Measurements from ENCODE around the gene ATF2.
"Not testable (repeated sequence)": the region's sequence is repeated elsewhere in the genome, so short reads cannot be mapped to it uniquely, and the experiment has no call there.

ATF2 gene

DNA sequence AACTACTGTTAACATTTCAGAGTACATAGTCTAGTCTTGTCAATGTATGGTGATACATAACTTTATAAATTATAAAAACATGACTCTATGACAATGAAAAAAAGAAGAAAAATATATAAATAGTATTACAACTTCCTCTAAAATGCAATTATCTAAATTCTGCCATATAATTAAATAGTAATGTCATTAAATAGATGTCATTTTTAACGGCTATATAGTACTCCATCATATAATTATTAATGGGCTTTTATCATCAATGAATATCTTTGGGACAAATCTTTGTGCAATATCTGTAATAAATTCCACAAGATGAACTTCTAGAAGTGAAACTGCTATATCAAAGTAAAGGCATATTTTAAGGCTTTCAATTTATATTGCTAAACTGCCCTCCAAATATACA, 24.8 kb downstream of the ATF2 start:
- H3K36me3 Mint-ChIP-seq (ENCODE audit: low read depth), result peaks cover 31% of the 10 kb centered on the region
- peaks cover 22% of the 10 kb centered on the region for H3K4me1 Mint-ChIP-seq (ENCODE audit: low read depth)
- no peak overlapping the region for H3K4me3 Mint-ChIP-seq
- H3K27me3 Mint-ChIP-seq, result no peaks in the 10 kb centered on the region
- no peak overlapping the region for H3K27ac Mint-ChIP-seq
- no peaks in the 10 kb centered on the region for H3K9me3 Mint-ChIP-seq

DNA sequence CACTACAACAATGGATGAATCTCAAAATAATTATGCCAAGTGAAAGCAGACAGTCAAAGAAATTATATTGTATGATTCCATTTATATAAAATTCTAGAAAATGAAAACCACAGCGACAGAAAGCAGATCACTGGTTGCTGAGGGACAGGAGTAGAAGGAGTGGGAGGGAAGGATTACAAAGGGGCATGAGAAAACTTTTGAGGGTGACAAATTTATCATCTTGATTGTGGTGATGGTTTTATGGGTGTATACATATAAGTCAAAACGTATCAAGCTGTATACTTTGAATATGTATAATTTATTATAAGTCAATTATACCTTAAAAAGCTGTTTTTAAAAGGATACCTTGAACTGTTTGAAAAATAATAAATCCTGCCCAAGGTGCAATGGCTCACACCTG, 27.7 kb downstream of the ATF2 start:
- Mint-ChIP-seq H3K9me3 (no peaks in the 10 kb centered on the region), H3K27ac (no peak overlapping the region), H3K36me3 (ENCODE audit: low read depth) (peaks cover 46% of the 10 kb centered on the region), H3K27me3 (no peaks in the 10 kb centered on the region), H3K4me1 (ENCODE audit: low read depth) (peaks cover 46% of the 10 kb centered on the region), H3K4me3 (no peak overlapping the region)

DNA sequence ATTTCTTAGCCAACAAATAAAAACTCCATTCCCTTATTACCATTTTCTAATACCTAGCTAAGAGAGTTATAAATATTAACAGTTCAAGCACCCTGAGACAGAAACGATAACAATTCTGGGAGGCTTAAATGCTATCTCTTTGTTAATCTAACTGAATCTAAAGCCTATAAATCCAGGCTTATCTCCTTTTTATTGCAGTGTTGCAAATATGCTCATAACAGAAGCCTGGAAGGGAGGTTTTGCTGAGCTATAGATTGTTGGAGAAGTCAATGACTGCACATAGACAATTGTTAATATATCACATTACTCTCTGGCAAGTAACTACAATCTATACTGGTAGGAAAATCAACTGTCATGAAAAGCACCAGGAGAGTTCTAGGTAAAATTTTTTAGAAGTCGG, 30.2 kb downstream of the ATF2 start:
- Mint-ChIP-seq H3K27me3 (no peaks in the 10 kb centered on the region), H3K4me3 (no peak overlapping the region), H3K4me1 (ENCODE audit: low read depth) (peaks cover 47% of the 10 kb centered on the region), H3K27ac (no peak overlapping the region), H3K9me3 (no peaks in the 10 kb centered on the region), H3K36me3 (ENCODE audit: low read depth) (peaks cover 50% of the 10 kb centered on the region)

GRCh38 chr2:175136334-175137215, 31.4 kb downstream of the ATF2 start:
- no peaks in the 10 kb centered on the region for H3K9me3 Mint-ChIP-seq
- H3K27me3 Mint-ChIP-seq, result no peaks in the 10 kb centered on the region
- no peak overlapping the region for H3K27ac Mint-ChIP-seq
- peaks cover 45% of the 10 kb centered on the region for H3K36me3 Mint-ChIP-seq (ENCODE audit: low read depth)
- H3K4me3 Mint-ChIP-seq, result no peak overlapping the region
- H3K4me1 Mint-ChIP-seq (ENCODE audit: low read depth), result peaks cover 42% of the 10 kb centered on the region

DNA sequence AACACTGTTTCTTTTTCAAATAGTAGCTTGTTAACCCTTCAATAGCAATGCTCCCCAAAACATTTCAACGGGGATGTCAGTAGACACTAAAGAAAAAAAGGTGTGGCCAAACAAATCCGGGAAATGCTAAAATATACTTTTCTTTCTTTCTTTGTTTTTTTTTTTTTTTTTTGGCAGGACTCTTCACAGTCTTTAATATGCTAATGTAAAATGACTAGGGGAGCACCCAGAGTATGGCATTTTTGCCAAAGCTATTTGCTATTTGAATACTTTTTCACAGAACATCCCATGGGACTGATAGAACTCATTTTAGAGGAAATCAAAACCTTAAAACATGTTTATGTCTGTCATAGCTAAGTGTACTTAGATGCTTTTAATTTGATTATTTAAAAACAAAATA, 32.1 kb downstream of the ATF2 start:
- no peak overlapping the region for H3K4me3 Mint-ChIP-seq
- no peaks in the 10 kb centered on the region for H3K9me3 Mint-ChIP-seq
- H3K27me3 Mint-ChIP-seq, result no peaks in the 10 kb centered on the region
- peaks cover 45% of the 10 kb centered on the region for H3K36me3 Mint-ChIP-seq (ENCODE audit: low read depth)
- H3K4me1 Mint-ChIP-seq (ENCODE audit: low read depth), result peaks cover 42% of the 10 kb centered on the region
- H3K27ac Mint-ChIP-seq, result no peak overlapping the region

GRCh38 chr2:175135177-175135576, 32.8 kb downstream of the ATF2 start:
- Mint-ChIP-seq H3K4me3 (no peak overlapping the region), H3K9me3 (no peaks in the 10 kb centered on the region), H3K27ac (no peak overlapping the region), H3K36me3 (ENCODE audit: low read depth) (peaks cover 47% of the 10 kb centered on the region), H3K4me1 (ENCODE audit: low read depth) (peaks cover 40% of the 10 kb centered on the region), H3K27me3 (no peaks in the 10 kb centered on the region)

- no peaks in the 10 kb centered on the region for H3K27me3 Mint-ChIP-seq
- no peaks in the 10 kb centered on the region for H3K9me3 Mint-ChIP-seq
- H3K4me1 Mint-ChIP-seq (ENCODE audit: low read depth), result peaks cover 13% of the 10 kb centered on the region
- no peak overlapping the region for H3K27ac Mint-ChIP-seq
- peaks cover 51% of the 10 kb centered on the region for H3K36me3 Mint-ChIP-seq (ENCODE audit: low read depth)
- H3K4me3 Mint-ChIP-seq, result no peak overlapping the region
Observed at GRCh38 chr2:175131252-175131651, 36.8 kb downstream of the ATF2 start.

DNA sequence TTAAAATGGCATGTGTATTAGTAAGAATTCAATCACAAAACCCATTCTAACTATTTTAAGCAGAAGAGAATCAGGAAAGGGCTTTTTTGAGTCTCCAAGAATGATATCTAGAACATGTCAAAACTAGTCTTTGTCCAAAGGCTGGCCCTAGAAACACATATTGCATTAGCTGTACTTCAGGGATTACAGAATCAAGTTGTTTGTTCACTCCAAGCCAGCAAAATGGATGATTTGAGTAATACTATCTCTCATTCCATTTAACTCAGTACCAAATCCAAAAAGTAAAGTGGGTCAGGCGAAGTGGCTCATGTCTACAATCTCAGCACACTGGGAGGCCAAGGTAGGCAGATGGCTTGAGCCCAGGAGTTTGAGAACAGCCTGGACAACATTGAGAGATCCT, 41.3 kb downstream of the ATF2 start:
- Mint-ChIP-seq H3K9me3 (no peaks in the 10 kb centered on the region), H3K4me1 (ENCODE audit: low read depth) (no peaks in the 10 kb centered on the region), H3K27ac (no peak overlapping the region), H3K36me3 (ENCODE audit: low read depth) (peaks cover 41% of the 10 kb centered on the region), H3K27me3 (no peaks in the 10 kb centered on the region), H3K4me3 (no peak overlapping the region)

DNA sequence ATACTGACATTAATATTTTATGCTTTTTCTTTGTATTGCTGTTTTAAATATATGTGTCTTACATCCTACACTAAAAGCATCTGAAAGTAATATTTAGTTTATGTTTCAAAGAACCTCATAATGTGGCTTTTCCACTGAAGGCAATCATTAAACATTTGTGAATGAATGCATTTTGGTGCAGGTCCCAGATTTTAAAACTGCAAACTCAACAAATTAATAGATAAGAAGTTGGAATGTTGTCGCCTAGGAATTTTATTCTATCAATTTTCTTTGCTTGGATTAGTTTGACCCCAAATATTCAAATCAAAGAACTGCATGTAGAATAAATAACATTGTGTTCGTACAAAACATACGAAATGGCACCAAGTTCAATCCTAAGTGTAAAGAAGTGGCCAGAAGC, 44.7 kb downstream of the ATF2 start:
- no peaks in the 10 kb centered on the region for H3K4me1 Mint-ChIP-seq (ENCODE audit: low read depth)
- no peak overlapping the region for H3K4me3 Mint-ChIP-seq
- H3K27ac Mint-ChIP-seq, result no peak overlapping the region
- H3K9me3 Mint-ChIP-seq, result no peaks in the 10 kb centered on the region
- H3K27me3 Mint-ChIP-seq, result no peaks in the 10 kb centered on the region
- peaks cover 27% of the 10 kb centered on the region for H3K36me3 Mint-ChIP-seq (ENCODE audit: low read depth)

GRCh38 chr2:175111200-175111657, 56.8 kb downstream of the ATF2 start:
- H3K4me3 Mint-ChIP-seq, result no peak overlapping the region
- H3K9me3 Mint-ChIP-seq, result no peaks in the 10 kb centered on the region
- H3K27ac Mint-ChIP-seq, result no peak overlapping the region
- H3K36me3 Mint-ChIP-seq (ENCODE audit: low read depth), result peaks cover 50% of the 10 kb centered on the region
- no peaks in the 10 kb centered on the region for H3K27me3 Mint-ChIP-seq
- peaks cover 3% of the 10 kb centered on the region for H3K4me1 Mint-ChIP-seq (ENCODE audit: low read depth)

DNA sequence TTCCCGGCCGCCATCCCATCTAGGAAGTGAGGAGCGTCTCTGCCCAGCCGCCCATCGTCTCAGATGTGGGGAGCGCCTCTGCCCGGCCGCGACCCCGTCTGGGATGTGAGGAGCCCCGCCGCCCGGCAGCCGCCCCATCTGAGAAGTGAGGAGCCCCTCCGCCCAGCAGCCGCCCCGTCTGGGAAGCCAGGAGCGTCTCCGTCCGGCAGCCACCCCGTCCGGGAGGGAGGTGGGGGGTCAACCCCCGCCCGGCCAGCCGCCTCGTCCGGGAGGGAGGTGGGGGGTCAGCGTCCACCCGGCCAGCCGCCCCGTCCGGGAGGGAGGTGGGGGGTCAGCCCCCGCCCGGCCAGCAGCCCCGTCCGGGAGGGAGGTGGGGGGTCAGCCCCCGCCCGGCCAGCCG, 59.9 kb downstream of the ATF2 start:
- not testable (repeated sequence) for H3K4me1 Mint-ChIP-seq (ENCODE audit: low read depth); H3K9me3 Mint-ChIP-seq; H3K27me3 Mint-ChIP-seq; H3K27ac Mint-ChIP-seq; H3K4me3 Mint-ChIP-seq
- peaks cover 49% of the 10 kb centered on the region for H3K36me3 Mint-ChIP-seq (ENCODE audit: low read depth)

GRCh38 chr2:175107146-175107545, 60.9 kb downstream of the ATF2 start:
- Mint-ChIP-seq H3K27me3 (no peaks in the 10 kb centered on the region), H3K9me3 (no peaks in the 10 kb centered on the region), H3K4me1 (ENCODE audit: low read depth) (peaks cover 3% of the 10 kb centered on the region), H3K4me3 (no peak overlapping the region), H3K27ac (no peak overlapping the region), H3K36me3 (ENCODE audit: low read depth) (peaks cover 52% of the 10 kb centered on the region)

DNA sequence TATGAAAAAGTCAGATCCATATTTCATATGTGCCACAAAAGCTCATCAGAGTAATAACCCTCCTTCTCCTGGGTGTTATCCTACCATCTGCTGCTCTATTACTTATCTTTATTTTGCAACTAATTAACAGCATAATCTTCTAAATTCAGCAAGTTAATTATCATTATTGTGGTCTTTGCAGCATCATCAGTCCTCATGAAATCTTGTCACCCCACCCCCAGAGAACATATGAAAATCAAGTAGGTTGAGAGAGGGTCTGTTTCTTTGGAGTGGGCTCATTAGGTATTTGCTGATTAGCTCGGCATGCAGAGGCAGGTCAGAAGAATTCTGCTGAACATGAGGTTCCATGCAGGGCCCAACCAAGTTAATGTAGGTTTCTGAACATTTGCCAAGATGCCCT, 64.8 kb downstream of the ATF2 start:
- no peaks in the 10 kb centered on the region for H3K27me3 Mint-ChIP-seq
- no peak overlapping the region for H3K4me3 Mint-ChIP-seq
- H3K36me3 Mint-ChIP-seq (ENCODE audit: low read depth), result peaks cover 49% of the 10 kb centered on the region
- H3K4me1 Mint-ChIP-seq (ENCODE audit: low read depth), result no peaks in the 10 kb centered on the region
- no peaks in the 10 kb centered on the region for H3K9me3 Mint-ChIP-seq
- no peak overlapping the region for H3K27ac Mint-ChIP-seq

GRCh38 chr2:175101514-175101913, 66.5 kb downstream of the ATF2 start:
- Mint-ChIP-seq H3K36me3 (ENCODE audit: low read depth) (peaks cover 44% of the 10 kb centered on the region), H3K4me1 (ENCODE audit: low read depth) (no peaks in the 10 kb centered on the region), H3K4me3 (no peak overlapping the region), H3K27ac (no peak overlapping the region), H3K27me3 (no peaks in the 10 kb centered on the region), H3K9me3 (no peaks in the 10 kb centered on the region)

DNA sequence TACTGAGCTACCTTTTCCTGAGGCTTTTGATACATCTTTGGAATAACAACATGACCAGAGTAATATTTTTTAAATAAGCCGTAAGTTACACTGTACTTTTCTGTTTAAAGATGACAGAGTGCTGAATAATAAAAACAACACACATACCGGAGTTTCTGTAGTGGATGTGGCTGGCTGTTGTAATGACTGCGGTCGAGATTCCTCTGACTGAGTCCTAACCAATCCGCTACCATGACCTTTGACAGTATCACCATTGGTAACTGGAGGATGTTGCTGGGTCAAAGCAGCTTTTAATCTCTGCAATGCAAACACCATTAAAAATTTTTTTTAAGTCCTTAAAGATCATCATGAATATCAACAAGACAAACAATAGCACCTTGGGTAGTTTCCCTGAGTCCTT, 70.7 kb downstream of the ATF2 start:
- Mint-ChIP-seq H3K27ac (no peak overlapping the region), H3K36me3 (ENCODE audit: low read depth) (peaks cover 43% of the 10 kb centered on the region), H3K9me3 (no peaks in the 10 kb centered on the region)

GRCh38 chr2:175084117-175084516, 83.9 kb downstream of the ATF2 start:
- not testable (repeated sequence) for H3K27me3 Mint-ChIP-seq; H3K9me3 Mint-ChIP-seq; H3K27ac Mint-ChIP-seq; H3K4me1 Mint-ChIP-seq (ENCODE audit: low read depth); H3K4me3 Mint-ChIP-seq
- H3K36me3 Mint-ChIP-seq (ENCODE audit: low read depth), result peaks cover 68% of the 10 kb centered on the region

More for the DNA sequence above, 70.7 kb downstream of the ATF2 start:
- Mint-ChIP-seq H3K27me3 (no peaks in the 10 kb centered on the region), H3K4me1 (ENCODE audit: low read depth) (no peaks in the 10 kb centered on the region), H3K4me3 (no peak overlapping the region)
